Lower leg skin (tissue), 3 donors: ENCODE data around the gene DPEP1.

ENCODE experiments used
- POLR2A ChIP-seq, 2 donors: fragments of 450-650 bp; IDR thresholded peaks; one replicate each; pipeline ENCODE4 v1.6.1; 2016 to 2017; ENCODE audit warnings: antibody characterized with exemption in 2 of 2, mild to moderate bottlenecking in 1 of 2, moderate library complexity in 1 of 2
- TF ChIP-seq, protein P1 (sequence below), 3 donors: fragments of 450-650 bp; IDR thresholded peaks; one replicate each; pipeline ENCODE4 v1.5.1; 2016; ENCODE audit warnings: antibody characterized with exemption in 3 of 3, mild to moderate bottlenecking in 3 of 3, moderate library complexity in 2 of 3

DNA sequence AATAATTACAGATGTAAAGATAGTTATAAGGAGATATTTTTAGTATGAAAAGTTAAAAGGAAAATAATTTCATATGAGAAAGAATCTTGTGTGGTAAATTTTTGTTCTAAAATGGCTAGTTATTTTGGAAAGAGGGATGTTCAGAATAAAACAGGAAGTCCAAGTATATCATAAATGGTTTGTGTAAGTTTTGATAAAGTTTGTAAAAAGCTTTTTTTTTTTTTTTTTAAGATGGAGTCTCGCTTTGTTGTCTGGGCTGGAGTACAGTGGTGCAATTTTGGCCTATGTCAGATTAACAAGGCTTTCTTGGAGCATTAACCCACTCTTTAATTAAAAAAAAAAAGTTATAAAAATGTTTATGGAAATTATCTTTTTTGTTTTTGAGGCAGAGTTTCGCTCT is 64.8 kb downstream of the DPEP1 start:
- TF ChIP-seq, protein P1, sequence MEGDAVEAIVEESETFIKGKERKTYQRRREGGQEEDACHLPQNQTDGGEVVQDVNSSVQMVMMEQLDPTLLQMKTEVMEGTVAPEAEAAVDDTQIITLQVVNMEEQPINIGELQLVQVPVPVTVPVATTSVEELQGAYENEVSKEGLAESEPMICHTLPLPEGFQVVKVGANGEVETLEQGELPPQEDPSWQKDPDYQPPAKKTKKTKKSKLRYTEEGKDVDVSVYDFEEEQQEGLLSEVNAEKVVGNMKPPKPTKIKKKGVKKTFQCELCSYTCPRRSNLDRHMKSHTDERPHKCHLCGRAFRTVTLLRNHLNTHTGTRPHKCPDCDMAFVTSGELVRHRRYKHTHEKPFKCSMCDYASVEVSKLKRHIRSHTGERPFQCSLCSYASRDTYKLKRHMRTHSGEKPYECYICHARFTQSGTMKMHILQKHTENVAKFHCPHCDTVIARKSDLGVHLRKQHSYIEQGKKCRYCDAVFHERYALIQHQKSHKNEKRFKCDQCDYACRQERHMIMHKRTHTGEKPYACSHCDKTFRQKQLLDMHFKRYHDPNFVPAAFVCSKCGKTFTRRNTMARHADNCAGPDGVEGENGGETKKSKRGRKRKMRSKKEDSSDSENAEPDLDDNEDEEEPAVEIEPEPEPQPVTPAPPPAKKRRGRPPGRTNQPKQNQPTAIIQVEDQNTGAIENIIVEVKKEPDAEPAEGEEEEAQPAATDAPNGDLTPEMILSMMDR (IDR thresholded peaks at IDR 0.05) = no peak
- no peak for TF ChIP-seq POLR2A (IDR thresholded peaks at IDR 0.05)
